ENCODE results near the gene CD84. TPM values are rescaled to one million over a fixed set of nuclear protein-coding genes. Genes with fewer than 3 reads are reported as not detected.
"Not testable (repeated sequence)": the region's sequence is repeated elsewhere in the genome, so short reads cannot be mapped to it uniquely, and the experiment has no call there.

The CD84 gene
- total RNA-seq, 1 donor from 2014 or later: not detected

- not testable (repeated sequence) for H3K27me3 Mint-ChIP-seq; H3K36me3 Mint-ChIP-seq; H3K27ac Mint-ChIP-seq; H3K9me3 Mint-ChIP-seq; H3K4me3 Mint-ChIP-seq; DNase-seq (ENCODE audit: extremely low spot score, unreplicated experiment); H3K4me1 Mint-ChIP-seq (ENCODE audit: unreplicated experiment)
Observed at GRCh38 chr1:160529401-160529952, 49.8 kb downstream of the CD84 start.

- H3K27me3 Mint-ChIP-seq; H3K27ac Mint-ChIP-seq; H3K9me3 Mint-ChIP-seq; H3K4me1 Mint-ChIP-seq (ENCODE audit: unreplicated experiment); H3K4me3 Mint-ChIP-seq; H3K36me3 Mint-ChIP-seq; DNase-seq (ENCODE audit: extremely low spot score, unreplicated experiment): not testable (repeated sequence)
Observed at GRCh38 chr1:160523789-160524188, 55.5 kb downstream of the CD84 start.

GRCh38 chr1:160522622-160523345, 56.5 kb downstream of the CD84 start, which contains the start of gene SLAMF6:
Gene SLAMF6 (minus strand): TSS chr1:160523255. CDS start chr1:160523192, 63 bp downstream.
- Mint-ChIP-seq H3K4me3 (no peak within 1 kb of the TSS), H3K9me3 (no peaks in the 10 kb centered on the region), H3K27me3 (peaks cover 1% of the 10 kb centered on the region), H3K27ac (no peak within 1 kb of the TSS), H3K4me1 (ENCODE audit: unreplicated experiment) (no peaks in the 10 kb centered on the region), H3K36me3 (no peaks in the 10 kb centered on the region)
- no peak for TF ChIP-seq CTCF (conservative IDR thresholded peaks at IDR 0.05)
- DNase-seq (ENCODE audit: extremely low spot score, unreplicated experiment): no peak

GRCh38 chr1:160522136-160522535, 57.2 kb downstream of the CD84 start:
- no peak for DNase-seq (ENCODE audit: extremely low spot score, unreplicated experiment)
- H3K27me3 Mint-ChIP-seq: no peaks in the 10 kb centered on the region
- no peaks in the 10 kb centered on the region for H3K4me1 Mint-ChIP-seq (ENCODE audit: unreplicated experiment)
- no peak overlapping the region for H3K4me3 Mint-ChIP-seq
- no peak for TF ChIP-seq CTCF (conservative IDR thresholded peaks at IDR 0.05)
- H3K27ac Mint-ChIP-seq: no peak overlapping the region
- no peaks in the 10 kb centered on the region for H3K9me3 Mint-ChIP-seq
- no peaks in the 10 kb centered on the region for H3K36me3 Mint-ChIP-seq

GRCh38 chr1:160521554-160521953, 57.7 kb downstream of the CD84 start:
- no peak overlapping the region for H3K27ac Mint-ChIP-seq
- H3K4me3 Mint-ChIP-seq: no peak overlapping the region
- H3K4me1 Mint-ChIP-seq (ENCODE audit: unreplicated experiment): no peaks in the 10 kb centered on the region
- no peaks in the 10 kb centered on the region for H3K27me3 Mint-ChIP-seq
- no peak for TF ChIP-seq CTCF (conservative IDR thresholded peaks at IDR 0.05)
- no peaks in the 10 kb centered on the region for H3K9me3 Mint-ChIP-seq
- H3K36me3 Mint-ChIP-seq: no peaks in the 10 kb centered on the region
- DNase-seq (ENCODE audit: extremely low spot score, unreplicated experiment): no peak

GRCh38 chr1:160520999-160521398, 58.3 kb downstream of the CD84 start:
- Mint-ChIP-seq H3K4me1 (ENCODE audit: unreplicated experiment) (no peaks in the 10 kb centered on the region), H3K27me3 (no peaks in the 10 kb centered on the region), H3K4me3 (no peak overlapping the region), H3K9me3 (no peaks in the 10 kb centered on the region), H3K27ac (no peak overlapping the region), H3K36me3 (no peaks in the 10 kb centered on the region)
- no peak for TF ChIP-seq CTCF (conservative IDR thresholded peaks at IDR 0.05)
- no peak for DNase-seq (ENCODE audit: extremely low spot score, unreplicated experiment)
